Hepatocyte (in vitro differentiated cells): Measurements from ENCODE around the gene EXOC6. TPM values are rescaled to one million over a fixed set of nuclear protein-coding genes. Genes with fewer than 3 reads are reported as not detected.

Source experiments
- DNase-seq: peaks from one replicate; pipeline ENCODE4 v3.0.0-alpha.2; 2016; ENCODE audit warnings: low spot score
- H2AFZ ChIP-seq: fragments of 200-600 bp; sonication (generic); 2 replicates; pipeline ENCODE4 v1.6.0; 2016; ENCODE audit warnings: antibody characterized with exemption, mild to moderate bottlenecking
- H3K27ac ChIP-seq: fragments of 200-600 bp; sonication (generic); 2 replicates; pipeline ENCODE4 v1.5.1; 2016; ENCODE audit warnings: mild to moderate bottlenecking
- H3K27me3 ChIP-seq: fragments of 200-600 bp; sonication (generic); 2 replicates; pipeline ENCODE4 v1.6.1; 2016
- H3K36me3 ChIP-seq: fragments of 200-600 bp; sonication (generic); replicated peaks from 2 replicates; pipeline ENCODE4 v1.5.1; 2016; ENCODE audit warnings: low read depth; ENCODE audit not compliant: insufficient read depth
- H3K4me1 ChIP-seq: fragments of 200-600 bp; sonication (generic); 2 replicates; pipeline ENCODE4 v1.5.1; 2016; ENCODE audit warnings: mild to moderate bottlenecking, moderate library complexity; ENCODE audit not compliant: insufficient read depth
- H3K4me2 ChIP-seq: fragments of 200-600 bp; sonication (generic); 2 replicates; pipeline ENCODE4 v1.6.0; 2016
- H3K4me3 ChIP-seq: fragments of 200-600 bp; sonication (generic); 2 replicates; pipeline ENCODE4 v1.5.1; 2016; ENCODE audit warnings: mild to moderate bottlenecking
- H3K79me2 ChIP-seq: fragments of 200-600 bp; sonication (generic); 2 replicates; pipeline ENCODE4 v1.6.0; 2017; ENCODE audit warnings: mild to moderate bottlenecking
- H3K9me2 ChIP-seq: fragments of 200-600 bp; sonication (generic); replicated peaks from 2 replicates; pipeline ENCODE4 v1.6.0; 2017; ENCODE audit warnings: mild to moderate bottlenecking; ENCODE audit not compliant: insufficient read depth
- H3K9me3 ChIP-seq: fragments of 200-600 bp; sonication (generic); 2 replicates; pipeline ENCODE4 v1.5.1; 2016; ENCODE audit warnings: low read depth, mild to moderate bottlenecking
- H4K20me1 ChIP-seq: fragments of 200-600 bp; sonication (generic); 2 replicates; pipeline ENCODE4 v1.6.0; 2016; ENCODE audit warnings: mild to moderate bottlenecking; ENCODE audit not compliant: insufficient read depth, poor library complexity, severe bottlenecking
- EZH2 ChIP-seq: fragments of 200-600 bp; sonication (generic); IDR thresholded peaks from 2 replicates; pipeline ENCODE4 v1.6.1; 2016; ENCODE audit warnings: antibody characterized with exemption, mild to moderate bottlenecking, borderline replicate concordance
- EZH2phosphoT487 ChIP-seq: fragments of 200-600 bp; sonication (generic); IDR thresholded peaks from one replicate; pipeline ENCODE4 v1.6.1; 2018; ENCODE audit warnings: antibody characterized with exemption, mild to moderate bottlenecking, low read depth, moderate library complexity; ENCODE audit not compliant: unreplicated experiment, severe bottlenecking
- WGBS: methylation state at CpG from one replicate; pipeline ENCODE4 v1.1.6; 2016; ENCODE audit warnings: low lambda C conversion rate; ENCODE audit errors: missing lambda C conversion rate; 5-methylcytosine and 5-hydroxymethylcytosine counted together
- polyA plus RNA-seq: library from polyadenylated mRNA; unstranded; fragments of >200 nt; fragmentation: Nextera tagmentation; extraction: Ambion mirVana; gene quantifications from 2 replicates; pipeline ENCODE4 v1.2.1, GENCODE V29; 2016
- total RNA-seq: library from RNA; depleted of rRNA; stranded (reverse); fragments of >200 nt; gene quantifications from 2 replicates; pipeline ENCODE4 v1.2.3, GENCODE V29; 2014
- TF ChIP-seq, protein P1 (sequence below): fragments of 200-600 bp; sonication (generic); IDR thresholded peaks from 2 replicates; pipeline ENCODE4 v1.5.1; 2016; ENCODE audit warnings: antibody characterized with exemption, mild to moderate bottlenecking; ENCODE audit not compliant: poor library complexity

Gene EXOC6
- total and polyA plus RNA-seq, 2 experiments from 2014 or later, result 5.8 to 11.7 TPM

DNA sequence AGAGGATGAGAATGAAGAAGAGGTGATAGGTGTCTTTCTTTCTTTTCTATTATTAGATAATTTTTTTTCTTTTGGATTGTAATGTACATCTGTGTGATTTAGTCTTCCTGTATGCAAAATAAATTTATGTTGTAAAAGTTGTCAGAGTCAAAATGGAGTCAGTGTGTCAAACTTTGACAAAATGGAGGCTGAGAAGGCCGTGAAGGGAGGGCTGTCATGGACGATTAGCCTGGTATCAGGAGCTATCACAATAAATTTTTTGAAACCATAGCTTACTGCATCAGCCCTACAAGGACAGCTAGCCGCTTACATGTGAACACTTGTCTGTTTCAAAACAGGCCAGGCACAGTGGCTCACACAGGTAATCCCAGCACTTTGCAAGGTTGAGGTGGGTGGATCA lies 67.6 kb downstream of the EXOC6 start:
- peaks cover 8% of the 10 kb centered on the region for H3K9me3 ChIP-seq
- WGBS, result 96% methylated on average over 3 of the region's 3 CpGs
- no peaks in the 10 kb centered on the region for H3K9me2 ChIP-seq
- no peaks in the 10 kb centered on the region for H3K4me1 ChIP-seq
- TF ChIP-seq EZH2 (no peak), EZH2phosphoT487 (no peak)
- TF ChIP-seq, protein P1, sequence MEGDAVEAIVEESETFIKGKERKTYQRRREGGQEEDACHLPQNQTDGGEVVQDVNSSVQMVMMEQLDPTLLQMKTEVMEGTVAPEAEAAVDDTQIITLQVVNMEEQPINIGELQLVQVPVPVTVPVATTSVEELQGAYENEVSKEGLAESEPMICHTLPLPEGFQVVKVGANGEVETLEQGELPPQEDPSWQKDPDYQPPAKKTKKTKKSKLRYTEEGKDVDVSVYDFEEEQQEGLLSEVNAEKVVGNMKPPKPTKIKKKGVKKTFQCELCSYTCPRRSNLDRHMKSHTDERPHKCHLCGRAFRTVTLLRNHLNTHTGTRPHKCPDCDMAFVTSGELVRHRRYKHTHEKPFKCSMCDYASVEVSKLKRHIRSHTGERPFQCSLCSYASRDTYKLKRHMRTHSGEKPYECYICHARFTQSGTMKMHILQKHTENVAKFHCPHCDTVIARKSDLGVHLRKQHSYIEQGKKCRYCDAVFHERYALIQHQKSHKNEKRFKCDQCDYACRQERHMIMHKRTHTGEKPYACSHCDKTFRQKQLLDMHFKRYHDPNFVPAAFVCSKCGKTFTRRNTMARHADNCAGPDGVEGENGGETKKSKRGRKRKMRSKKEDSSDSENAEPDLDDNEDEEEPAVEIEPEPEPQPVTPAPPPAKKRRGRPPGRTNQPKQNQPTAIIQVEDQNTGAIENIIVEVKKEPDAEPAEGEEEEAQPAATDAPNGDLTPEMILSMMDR, result no peak
- no peaks in the 10 kb centered on the region for H4K20me1 ChIP-seq
- H3K36me3 ChIP-seq, result no peaks in the 10 kb centered on the region
- H3K27ac ChIP-seq, result no peak overlapping the region
- no peak overlapping the region for H2AFZ ChIP-seq
- no peak overlapping the region for H3K4me3 ChIP-seq
- H3K4me2 ChIP-seq, result no peak overlapping the region
- no peaks in the 10 kb centered on the region for H3K27me3 ChIP-seq
- DNase-seq, result no peak
- H3K79me2 ChIP-seq, result no peaks in the 10 kb centered on the region

DNA sequence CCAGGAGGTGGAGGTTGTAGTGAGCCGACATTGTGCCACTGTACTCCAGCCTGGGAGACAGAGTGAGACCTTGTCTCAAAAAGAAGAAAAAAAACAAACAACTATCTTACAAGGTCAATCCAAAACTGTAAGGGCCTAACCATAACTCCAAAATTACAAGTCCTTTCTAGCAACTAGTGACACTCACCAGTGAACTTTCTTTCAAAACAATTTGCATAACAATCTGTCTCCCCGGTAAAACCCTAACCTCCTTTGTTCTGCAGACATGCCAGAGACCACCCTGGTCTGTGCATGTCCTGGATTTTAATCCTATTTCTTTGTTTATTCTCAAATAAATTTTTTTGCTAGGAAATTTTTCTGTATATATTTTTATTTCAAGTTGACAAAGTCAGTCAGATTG lies 68.1 kb downstream of the EXOC6 start:
- 65% methylated on average over 2 of the region's 2 CpGs for WGBS
- H3K27me3 ChIP-seq, result no peaks in the 10 kb centered on the region
- no peaks in the 10 kb centered on the region for H3K79me2 ChIP-seq
- H3K9me2 ChIP-seq, result no peaks in the 10 kb centered on the region
- no peak overlapping the region for H3K4me3 ChIP-seq
- no peaks in the 10 kb centered on the region for H3K36me3 ChIP-seq
- H3K4me2 ChIP-seq, result no peak overlapping the region
- no peaks in the 10 kb centered on the region for H4K20me1 ChIP-seq
- no peak overlapping the region for H3K27ac ChIP-seq
- no peaks in the 10 kb centered on the region for H3K4me1 ChIP-seq
- H2AFZ ChIP-seq, result no peak overlapping the region
- DNase-seq, result no peak
- TF ChIP-seq EZH2phosphoT487, result no peak
- H3K9me3 ChIP-seq, result peaks cover 9% of the 10 kb centered on the region

DNA sequence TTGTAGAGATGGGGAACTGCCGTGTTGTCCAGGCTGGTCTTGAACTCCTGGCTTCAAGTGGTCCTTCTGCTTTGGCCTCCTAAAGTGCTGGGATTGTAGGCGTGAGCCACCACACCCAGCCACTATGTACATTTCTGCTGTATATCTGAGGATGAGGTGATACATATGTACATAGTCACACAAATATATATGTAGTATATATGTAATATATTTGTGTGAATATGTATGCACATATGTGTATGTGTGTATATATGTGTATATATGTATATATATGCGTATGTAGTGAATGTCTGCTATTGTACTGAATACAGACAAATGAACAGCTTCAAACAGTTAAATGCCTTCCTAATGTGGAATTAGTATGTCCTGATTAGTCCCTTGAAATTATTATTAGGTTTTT lies 70.3 kb downstream of the EXOC6 start:
- no peaks in the 10 kb centered on the region for H3K27me3 ChIP-seq
- H4K20me1 ChIP-seq, result no peaks in the 10 kb centered on the region
- no peaks in the 10 kb centered on the region for H3K4me1 ChIP-seq
- H3K36me3 ChIP-seq, result no peaks in the 10 kb centered on the region
- no peak for DNase-seq
- no peak for TF ChIP-seq EZH2
- TF ChIP-seq, protein P1, result no peak
- TF ChIP-seq EZH2phosphoT487, result no peak
- no peak overlapping the region for H2AFZ ChIP-seq
- no peak overlapping the region for H3K4me2 ChIP-seq
- H3K79me2 ChIP-seq, result no peaks in the 10 kb centered on the region
- 95% methylated on average over 3 of the region's 3 CpGs for WGBS
- no peak overlapping the region for H3K27ac ChIP-seq
- H3K9me2 ChIP-seq, result no peaks in the 10 kb centered on the region
- H3K9me3 ChIP-seq, result peaks cover 9% of the 10 kb centered on the region
- H3K4me3 ChIP-seq, result no peak overlapping the region

GRCh38 chr10:92920866-92921265 lies 72.5 kb downstream of the EXOC6 start:
- H3K4me3 ChIP-seq, result no peak overlapping the region
- no peak overlapping the region for H3K27ac ChIP-seq
- H4K20me1 ChIP-seq, result no peaks in the 10 kb centered on the region
- no peaks in the 10 kb centered on the region for H3K79me2 ChIP-seq
- TF ChIP-seq, protein P1, result no peak
- no peaks in the 10 kb centered on the region for H3K36me3 ChIP-seq
- no peak for DNase-seq
- H3K4me1 ChIP-seq, result no peaks in the 10 kb centered on the region
- peaks cover 9% of the 10 kb centered on the region for H3K9me3 ChIP-seq
- no peaks in the 10 kb centered on the region for H3K9me2 ChIP-seq
- no peak overlapping the region for H2AFZ ChIP-seq
- no peak overlapping the region for H3K4me2 ChIP-seq
- no peaks in the 10 kb centered on the region for H3K27me3 ChIP-seq
